Keratinocyte (primary cell): ENCODE results near the gene SHISA7.

Experiments
- EZH2 ChIP-seq: IDR thresholded peaks from one replicate; pipeline ENCODE4 v1.6.1; 2012; ENCODE audit warnings: inconsistent platforms, mild to moderate bottlenecking, low read length, moderate library complexity
- TF ChIP-seq, protein P1 (sequence below), 3 experiments: IDR thresholded peaks in 1 of 3; conservative IDR thresholded peaks in 1 of 3; optimal IDR thresholded peaks in 1 of 3; 2 replicates in 2 of 3; 3 replicates in 1 of 3; pipeline versions ENCODE3 to v1.5.1; 2011; ENCODE audit warnings: low read length in 3 of 3, mild to moderate bottlenecking in 3 of 3, moderate library complexity in 2 of 3, control low read depth in 1 of 3, inconsistent platforms in 1 of 3; ENCODE audit not compliant: insufficient read depth in 2 of 3; ENCODE audit errors: extremely low read depth in 1 of 3

DNA sequence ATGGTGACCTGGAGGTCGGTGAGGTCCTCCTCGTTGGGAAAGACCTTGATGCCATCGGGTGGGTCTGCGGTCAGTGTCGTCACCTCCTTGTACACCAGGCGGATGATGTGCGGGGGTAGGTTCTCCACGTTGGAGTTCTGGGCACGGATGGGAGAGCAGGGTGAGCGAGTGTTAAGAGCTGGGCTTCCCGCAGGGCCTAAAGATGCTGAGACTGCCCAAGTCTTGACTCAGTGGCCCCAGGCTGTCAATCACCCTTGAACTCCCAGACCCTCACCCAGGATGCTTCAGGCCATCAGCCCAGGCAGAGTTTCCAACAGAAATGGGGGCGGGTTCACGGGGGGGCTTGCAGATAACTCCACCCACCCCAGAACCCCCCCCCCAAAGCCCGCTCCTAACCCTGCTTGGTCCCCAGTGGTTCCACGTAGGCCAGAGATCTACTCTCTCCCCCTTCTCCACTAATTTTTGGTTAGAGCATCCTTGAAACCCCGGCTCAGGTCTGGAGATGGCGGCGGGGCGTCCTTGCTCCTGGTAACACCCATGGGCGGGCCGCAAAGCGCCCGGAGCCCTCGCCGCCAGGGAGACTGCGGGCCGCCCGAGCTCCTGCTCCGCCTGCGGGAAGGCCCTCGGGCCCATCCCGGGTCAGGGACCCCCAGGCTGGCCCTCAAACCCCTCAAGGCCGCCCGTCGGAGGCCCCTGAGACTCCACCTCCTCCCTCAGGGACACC, 36.1 kb downstream of the SHISA7 start:
- TF ChIP-seq, protein P1, sequence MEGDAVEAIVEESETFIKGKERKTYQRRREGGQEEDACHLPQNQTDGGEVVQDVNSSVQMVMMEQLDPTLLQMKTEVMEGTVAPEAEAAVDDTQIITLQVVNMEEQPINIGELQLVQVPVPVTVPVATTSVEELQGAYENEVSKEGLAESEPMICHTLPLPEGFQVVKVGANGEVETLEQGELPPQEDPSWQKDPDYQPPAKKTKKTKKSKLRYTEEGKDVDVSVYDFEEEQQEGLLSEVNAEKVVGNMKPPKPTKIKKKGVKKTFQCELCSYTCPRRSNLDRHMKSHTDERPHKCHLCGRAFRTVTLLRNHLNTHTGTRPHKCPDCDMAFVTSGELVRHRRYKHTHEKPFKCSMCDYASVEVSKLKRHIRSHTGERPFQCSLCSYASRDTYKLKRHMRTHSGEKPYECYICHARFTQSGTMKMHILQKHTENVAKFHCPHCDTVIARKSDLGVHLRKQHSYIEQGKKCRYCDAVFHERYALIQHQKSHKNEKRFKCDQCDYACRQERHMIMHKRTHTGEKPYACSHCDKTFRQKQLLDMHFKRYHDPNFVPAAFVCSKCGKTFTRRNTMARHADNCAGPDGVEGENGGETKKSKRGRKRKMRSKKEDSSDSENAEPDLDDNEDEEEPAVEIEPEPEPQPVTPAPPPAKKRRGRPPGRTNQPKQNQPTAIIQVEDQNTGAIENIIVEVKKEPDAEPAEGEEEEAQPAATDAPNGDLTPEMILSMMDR (optimal IDR thresholded peaks at IDR 0.05 in 1 of 3, IDR thresholded peaks at IDR 0.05 in 1 of 3, conservative IDR thresholded peaks at IDR 0.05 in 1 of 3; ENCODE audit: extremely low read depth in 1 of 3, insufficient read depth in 2 of 3, low read length in 3 of 3), result no peak
- TF ChIP-seq EZH2, result no peak
